Measurements from ENCODE around the gene RALA. TPM values are rescaled to one million over a fixed set of nuclear protein-coding genes. Genes with fewer than 3 reads are reported as not detected.
"Not testable (repeated sequence)": the region's sequence is repeated elsewhere in the genome, so short reads cannot be mapped to it uniquely, and the experiment has no call there.

The RALA gene
- polyA plus RNA-seq, 3 donors = 9.6 to 29.9 (median 23.6) TPM

DNA sequence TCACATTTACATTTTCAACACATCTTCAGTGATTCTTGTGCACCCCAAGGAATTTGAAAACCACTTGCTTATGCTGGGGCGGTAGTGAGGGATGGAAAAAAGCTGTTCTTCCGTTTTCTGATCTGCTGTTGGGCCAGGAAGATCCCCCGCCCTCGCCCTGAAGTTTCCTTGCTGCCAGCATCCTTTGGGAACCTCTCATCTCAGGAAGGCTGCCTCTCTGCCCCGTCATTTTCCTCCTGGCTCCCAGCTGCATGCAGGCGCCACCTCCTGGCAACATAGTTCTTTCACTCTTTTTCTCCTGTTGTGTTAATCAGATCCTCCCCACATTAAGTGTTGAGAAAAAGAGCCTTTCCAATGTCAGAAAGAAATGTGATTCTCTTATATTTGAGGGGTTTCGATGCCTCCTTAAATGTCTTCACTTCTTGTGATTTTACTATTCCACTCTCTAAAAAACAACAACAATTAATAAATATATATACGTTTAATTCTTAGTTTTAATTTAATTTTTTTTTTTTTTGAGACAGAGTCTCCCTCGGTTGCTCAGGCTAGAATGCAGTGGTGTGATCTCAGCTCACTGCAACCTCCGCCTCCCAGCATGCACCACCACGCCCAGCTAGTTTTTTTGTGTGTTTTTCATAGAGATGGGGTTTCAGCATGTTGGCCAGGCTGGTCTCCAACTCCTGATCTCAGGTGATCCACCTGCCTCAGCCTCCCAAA lies 122.9 kb downstream of the RALA start:
- H3K27ac ChIP-seq (ENCODE audit: low read depth, low read length) = no peak overlapping the region
- WGBS, 3 donors = 18 to 27% (median 25%) methylated on average over 11 of the region's 11 CpGs

DNA sequence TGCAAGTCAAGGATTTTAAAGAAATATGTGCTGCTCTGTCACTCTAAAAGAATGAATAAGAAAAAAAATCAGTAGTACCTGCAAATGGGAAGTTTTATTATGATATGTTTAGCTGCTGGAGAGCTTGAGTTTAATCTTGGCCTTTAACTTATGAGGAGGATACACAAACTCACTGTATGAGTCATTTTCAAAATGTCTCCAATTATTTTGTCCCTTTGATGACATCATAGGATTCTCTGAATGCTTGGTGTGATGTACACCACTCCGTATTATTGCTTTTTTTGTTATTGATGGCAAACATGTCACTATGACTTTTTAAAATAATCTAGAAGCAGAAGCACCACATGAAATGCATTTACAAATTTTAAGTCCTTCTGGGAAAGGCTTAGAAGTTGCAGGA lies 125.8 kb downstream of the RALA start:
- WGBS, 3 donors = 70 to 91% (median 75%) methylated on average over 1 of the region's 1 CpG
- no peak overlapping the region for H3K27ac ChIP-seq (ENCODE audit: low read depth, low read length)

DNA sequence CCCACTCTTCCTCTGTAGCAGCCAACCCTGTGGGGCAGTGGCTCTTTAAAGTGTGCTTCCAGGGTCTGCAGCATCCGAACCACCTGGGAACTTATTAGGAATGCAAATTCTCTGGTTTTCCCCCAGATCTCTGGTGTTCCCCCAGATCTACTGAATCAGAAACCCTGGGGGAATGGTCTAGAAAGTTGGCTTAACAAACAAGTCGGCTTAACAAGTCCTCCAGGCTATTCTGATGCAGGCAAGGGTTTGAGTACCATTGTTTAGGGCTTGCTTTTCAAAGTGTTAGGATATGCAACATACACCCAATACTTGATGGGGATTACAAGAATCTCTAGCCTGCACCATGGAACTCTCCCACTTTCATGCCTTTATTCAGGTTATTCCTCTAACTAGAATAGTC lies 126.3 kb downstream of the RALA start:
- H3K27ac ChIP-seq (ENCODE audit: low read depth, low read length) = no peak overlapping the region
- WGBS, 3 donors = 75 to 96% (median 96%) methylated on average over 2 of the region's 2 CpGs

DNA sequence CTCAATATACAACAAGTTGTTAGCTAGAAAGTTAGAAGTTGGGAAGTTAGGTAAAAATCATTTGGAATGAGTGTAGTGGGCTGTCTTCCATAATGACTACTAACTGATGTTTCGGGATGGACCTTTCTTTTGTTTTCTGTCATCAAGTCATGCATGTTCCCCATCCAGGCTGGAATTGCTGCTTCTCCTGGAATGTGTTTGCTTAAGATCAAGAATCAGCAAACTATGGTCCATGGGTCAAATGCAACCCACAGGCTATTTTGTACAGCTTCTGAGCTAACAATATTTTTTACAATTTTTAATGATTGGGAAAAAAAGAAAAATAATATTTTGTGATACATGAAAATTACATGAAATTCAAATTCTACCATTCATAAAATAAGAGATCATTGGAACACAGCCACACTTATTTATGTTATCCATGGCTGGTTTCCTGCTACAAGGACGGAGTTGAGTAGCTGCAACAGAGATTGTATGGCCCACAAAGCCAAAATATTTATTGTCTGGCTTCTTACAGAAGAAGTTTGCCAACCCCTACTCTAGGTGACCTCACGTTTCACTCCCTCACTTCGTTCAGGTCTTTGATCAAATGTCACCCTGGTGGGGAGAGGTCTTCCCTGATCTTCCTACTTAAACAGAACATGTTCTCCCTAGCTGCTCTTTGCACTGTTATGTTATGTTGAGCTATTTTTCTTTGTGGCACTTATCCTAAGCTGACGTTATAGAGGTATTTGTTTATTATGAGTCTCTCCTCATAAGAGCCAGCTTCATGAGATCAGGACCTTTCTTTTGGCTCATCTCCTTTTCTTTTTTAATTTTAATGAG lies 127.1 kb downstream of the RALA start:
- H3K27ac ChIP-seq (ENCODE audit: low read depth, low read length) = no peak overlapping the region
- 88 to 89% (median 88%) methylated on average over 5 of the region's 5 CpGs for WGBS, 3 donors

DNA sequence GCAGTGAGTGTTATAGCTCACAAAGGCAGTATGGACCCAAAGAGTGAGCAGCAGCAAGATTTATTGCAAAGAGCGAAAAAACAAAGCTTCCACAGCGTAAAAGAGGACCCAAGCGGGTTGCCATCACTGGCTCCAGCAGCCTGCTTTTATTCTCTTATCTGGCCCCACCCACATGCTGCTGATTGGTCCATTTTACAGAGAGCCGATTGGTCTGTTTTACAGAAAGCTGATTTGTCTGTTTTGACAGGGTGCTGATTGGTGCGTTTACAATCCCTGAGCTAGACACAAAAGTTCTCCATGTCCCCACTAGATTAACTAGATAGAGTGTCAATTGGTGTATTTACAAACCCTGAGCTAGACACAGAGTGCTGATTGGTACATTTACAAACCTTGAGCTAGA lies 129.9 kb downstream of the RALA start:
- WGBS, 3 donors = 96 to 98% (median 98%) methylated on average over 5 of the region's 5 CpGs
- H3K27ac ChIP-seq (ENCODE audit: low read depth, low read length) = not testable (repeated sequence)

DNA sequence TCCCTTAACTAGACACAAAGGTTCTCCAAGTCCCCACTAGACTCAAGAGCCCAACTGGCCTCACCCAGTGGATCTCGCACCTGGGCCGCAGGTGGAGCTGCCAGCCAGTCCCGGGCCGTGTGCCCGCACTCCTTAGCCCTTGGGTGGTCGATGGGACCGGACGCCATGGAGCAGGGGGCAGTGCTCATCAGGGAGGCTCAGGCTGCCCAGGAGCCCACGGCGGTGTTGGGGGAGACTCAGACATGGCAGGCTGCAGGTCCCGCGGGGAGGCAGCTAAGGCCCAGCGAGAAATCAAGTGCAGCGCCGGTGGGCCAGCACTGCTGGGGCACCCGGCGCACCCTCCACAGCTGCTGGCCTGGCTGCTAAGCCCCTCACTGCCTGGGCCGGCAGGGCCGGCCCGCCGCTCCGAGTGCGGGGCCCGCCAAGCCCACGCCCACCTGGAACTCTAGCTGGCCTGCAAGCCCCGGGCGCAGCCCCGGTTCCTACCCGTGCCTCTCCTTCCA lies 130.5 kb downstream of the RALA start:
- H3K27ac ChIP-seq (ENCODE audit: low read depth, low read length) = no peak overlapping the region
- 82 to 93% (median 85%) methylated on average over 19 to 29 of the region's 29 CpGs for WGBS, 3 donors

DNA sequence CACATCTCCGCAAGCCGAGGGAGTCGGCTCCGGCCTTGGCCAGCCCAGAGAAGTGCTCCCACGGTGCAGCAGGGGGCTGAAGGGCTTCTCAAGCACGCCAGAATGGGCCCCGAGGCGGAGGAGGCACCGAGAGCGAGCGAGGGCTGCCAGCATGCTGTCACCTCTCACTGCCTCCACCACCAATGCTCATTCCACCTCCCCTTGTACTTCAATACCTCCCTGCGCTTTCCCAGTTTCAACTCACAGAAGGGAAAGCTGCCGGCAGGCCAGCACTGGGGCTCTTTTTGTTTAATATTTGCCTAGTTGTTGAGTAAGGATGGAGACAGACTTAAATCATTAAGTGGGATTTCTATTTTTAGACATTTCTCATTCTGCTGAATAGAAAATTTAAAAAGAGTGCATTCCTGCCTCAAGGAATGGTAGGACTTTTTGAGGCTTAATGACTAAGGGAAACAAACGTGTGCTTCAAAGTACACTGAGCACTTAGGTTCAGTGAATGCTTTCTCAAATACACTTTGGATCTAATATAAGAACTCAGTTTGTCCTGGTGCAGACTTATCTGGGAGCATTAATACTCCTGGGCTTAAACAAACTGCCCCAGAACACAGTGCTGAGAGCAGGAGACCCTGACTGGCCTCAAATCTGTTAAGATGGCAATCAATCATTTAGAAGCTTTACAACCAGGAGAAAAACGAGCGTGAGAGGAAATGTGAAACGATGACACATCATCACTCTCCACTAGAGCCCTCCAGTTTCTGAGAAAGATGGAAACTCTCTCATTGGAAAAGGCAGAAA lies 131.2 kb downstream of the RALA start:
- no peak overlapping the region for H3K27ac ChIP-seq (ENCODE audit: low read depth, low read length)
- WGBS, 3 donors = 52 to 59% (median 58%) methylated on average over 17 of the region's 17 CpGs

DNA sequence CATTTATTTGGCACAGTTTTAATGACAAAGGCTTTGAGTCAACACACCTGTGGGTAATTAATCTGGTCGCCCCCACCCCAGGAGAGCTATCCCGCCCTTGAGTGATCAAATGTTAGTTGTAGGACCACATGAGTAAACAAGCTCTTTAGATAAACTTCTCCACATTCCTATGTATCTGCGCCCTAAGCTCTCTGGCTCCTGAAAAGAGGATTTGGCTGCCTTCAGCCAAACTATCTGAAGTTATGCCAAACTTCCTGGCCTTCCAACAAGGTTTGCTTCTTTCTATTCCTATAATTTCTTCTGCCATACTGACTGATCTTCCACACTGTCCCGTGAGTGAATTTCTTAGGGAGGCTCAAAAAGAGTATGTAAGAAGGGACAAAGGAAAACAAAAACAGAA lies 134.2 kb downstream of the RALA start:
- 74 to 76% (median 75%) methylated on average over 4 of the region's 4 CpGs for WGBS, 3 donors

More for the DNA sequence above, 134.2 kb downstream of the RALA start:
- no peak overlapping the region for H3K27ac ChIP-seq (ENCODE audit: low read depth, low read length)

Other genes with a start within 250 kb of the RALA start
- 10 to 100 TPM; 10.4 to 16.8 (median 11.7) TPM for gene YAE1, start 57.2 kb upstream of the RALA start, polyA plus RNA-seq

All from adipose tissue (tissue), 3 donors.